ENCODE measurements around the gene ESCO1. TPM values are rescaled to one million over a fixed set of nuclear protein-coding genes. Genes with fewer than 3 reads are reported as not detected.

ESCO1 gene
- total RNA-seq, 1 donor from 2014 or later: 15.0 TPM

GRCh38 chr18:21489919-21490495 is 110.5 kb downstream of the ESCO1 start:
- H3K4me3 ChIP-seq (ENCODE audit: low read depth, low read length): no peak overlapping the region
- FAIRE-seq: no peak

GRCh38 chr18:21489119-21489750 is 111.3 kb downstream of the ESCO1 start:
- FAIRE-seq (no peak), DNase-seq (ENCODE audit: low read depth) (peak; percentile 56)
- H3K4me3 ChIP-seq (ENCODE audit: low read depth, low read length): no peak overlapping the region
- TF ChIP-seq, protein P1, sequence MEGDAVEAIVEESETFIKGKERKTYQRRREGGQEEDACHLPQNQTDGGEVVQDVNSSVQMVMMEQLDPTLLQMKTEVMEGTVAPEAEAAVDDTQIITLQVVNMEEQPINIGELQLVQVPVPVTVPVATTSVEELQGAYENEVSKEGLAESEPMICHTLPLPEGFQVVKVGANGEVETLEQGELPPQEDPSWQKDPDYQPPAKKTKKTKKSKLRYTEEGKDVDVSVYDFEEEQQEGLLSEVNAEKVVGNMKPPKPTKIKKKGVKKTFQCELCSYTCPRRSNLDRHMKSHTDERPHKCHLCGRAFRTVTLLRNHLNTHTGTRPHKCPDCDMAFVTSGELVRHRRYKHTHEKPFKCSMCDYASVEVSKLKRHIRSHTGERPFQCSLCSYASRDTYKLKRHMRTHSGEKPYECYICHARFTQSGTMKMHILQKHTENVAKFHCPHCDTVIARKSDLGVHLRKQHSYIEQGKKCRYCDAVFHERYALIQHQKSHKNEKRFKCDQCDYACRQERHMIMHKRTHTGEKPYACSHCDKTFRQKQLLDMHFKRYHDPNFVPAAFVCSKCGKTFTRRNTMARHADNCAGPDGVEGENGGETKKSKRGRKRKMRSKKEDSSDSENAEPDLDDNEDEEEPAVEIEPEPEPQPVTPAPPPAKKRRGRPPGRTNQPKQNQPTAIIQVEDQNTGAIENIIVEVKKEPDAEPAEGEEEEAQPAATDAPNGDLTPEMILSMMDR (IDR thresholded peaks at IDR 0.05; ENCODE audit: insufficient read depth, low read length, severe bottlenecking): peak; percentile 75
- H3K27me3 ChIP-seq (ENCODE audit: control insufficient read depth, insufficient read depth, low read length): no peaks in the 10 kb centered on the region
- H3K36me3 ChIP-seq (ENCODE audit: control insufficient read depth, insufficient read depth, low read length): no peaks in the 10 kb centered on the region

More at GRCh38 chr18:21489919-21490495, 110.5 kb downstream of the ESCO1 start:
- Histone ChIP-seq H3K36me3 (ENCODE audit: control insufficient read depth, insufficient read depth, low read length) (no peaks in the 10 kb centered on the region), H3K27me3 (ENCODE audit: control insufficient read depth, insufficient read depth, low read length) (no peaks in the 10 kb centered on the region)
- TF ChIP-seq, protein P1 (IDR thresholded peaks at IDR 0.05; ENCODE audit: insufficient read depth, low read length, severe bottlenecking): no peak
- DNase-seq (ENCODE audit: low read depth): no peak

DNA sequence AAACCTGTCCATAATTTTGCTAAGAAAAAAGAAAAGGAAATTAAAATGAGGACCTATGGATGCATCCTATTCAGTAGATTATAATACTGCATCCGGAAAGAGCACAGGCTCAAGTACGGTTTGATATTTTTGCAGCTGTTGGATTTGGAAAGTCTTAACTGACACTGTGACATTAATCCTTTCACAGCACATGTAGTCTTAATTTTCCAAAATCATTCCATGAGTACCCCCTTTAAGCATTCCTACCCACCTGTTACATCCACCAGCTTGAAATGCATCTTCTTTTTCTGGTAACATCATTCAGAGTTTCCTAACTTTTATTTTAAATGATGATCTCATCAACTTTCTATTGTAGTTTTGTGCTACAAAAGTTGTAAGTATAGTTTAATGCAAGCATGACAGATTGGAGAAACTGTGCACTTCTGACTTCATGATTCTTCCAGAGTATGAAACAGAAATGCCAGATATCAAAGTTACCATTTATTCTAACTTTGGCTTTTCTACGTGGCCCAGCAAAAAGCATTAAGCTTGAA is 113.5 kb downstream of the ESCO1 start:
- FAIRE-seq: no peak
- Histone ChIP-seq H3K27me3 (ENCODE audit: control insufficient read depth, insufficient read depth, low read length) (no peaks in the 10 kb centered on the region), H3K36me3 (ENCODE audit: control insufficient read depth, insufficient read depth, low read length) (no peaks in the 10 kb centered on the region), H3K4me3 (ENCODE audit: low read depth, low read length) (no peak overlapping the region)
- TF ChIP-seq, protein P1 (IDR thresholded peaks at IDR 0.05; ENCODE audit: insufficient read depth, low read length, severe bottlenecking): no peak
- no peak for DNase-seq (ENCODE audit: low read depth)

DNA sequence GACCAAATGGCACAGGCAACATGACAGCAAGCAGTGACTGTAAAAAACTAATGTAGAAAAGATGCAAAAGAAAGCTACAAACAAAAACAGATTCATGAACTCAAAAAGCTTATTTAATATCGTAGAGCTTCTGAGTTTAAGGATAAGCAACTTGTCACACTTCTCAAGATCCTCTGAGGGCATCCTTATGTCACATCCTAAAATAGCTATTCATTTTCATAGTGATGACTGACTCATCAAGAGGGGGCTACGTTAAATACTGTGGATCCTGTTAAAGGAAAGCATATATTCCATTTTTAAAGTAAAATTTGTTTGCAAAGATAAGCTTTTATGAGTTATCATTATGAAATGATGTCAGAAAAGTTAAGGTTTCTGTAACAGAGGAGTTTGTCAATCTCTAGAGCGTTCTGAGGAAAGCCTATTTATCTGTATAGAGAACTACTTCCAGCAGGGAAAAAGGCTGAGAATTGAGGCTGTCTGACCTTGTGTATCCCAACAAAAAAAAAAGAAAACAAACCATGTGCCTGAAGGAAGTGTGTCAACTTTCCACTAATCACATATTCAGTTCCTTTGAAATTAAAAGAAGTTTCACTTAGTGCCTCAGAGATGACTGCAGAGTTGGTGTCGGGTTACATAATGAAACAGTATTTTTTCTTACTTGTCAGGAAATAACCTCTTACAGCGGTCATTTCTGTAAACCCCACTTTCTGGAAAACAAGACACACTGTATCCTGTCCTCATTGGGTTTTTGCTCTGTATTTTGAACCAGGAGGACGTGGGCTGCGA is 115.5 kb downstream of the ESCO1 start:
- no peaks in the 10 kb centered on the region for H3K36me3 ChIP-seq (ENCODE audit: control insufficient read depth, insufficient read depth, low read length)
- no peak overlapping the region for H3K4me3 ChIP-seq (ENCODE audit: low read depth, low read length)
- DNase-seq (ENCODE audit: low read depth) (peak; percentile 30), FAIRE-seq (no peak)
- H3K27me3 ChIP-seq (ENCODE audit: control insufficient read depth, insufficient read depth, low read length): no peaks in the 10 kb centered on the region
- TF ChIP-seq, protein P1 (IDR thresholded peaks at IDR 0.05; ENCODE audit: insufficient read depth, low read length, severe bottlenecking): no peak

DNA sequence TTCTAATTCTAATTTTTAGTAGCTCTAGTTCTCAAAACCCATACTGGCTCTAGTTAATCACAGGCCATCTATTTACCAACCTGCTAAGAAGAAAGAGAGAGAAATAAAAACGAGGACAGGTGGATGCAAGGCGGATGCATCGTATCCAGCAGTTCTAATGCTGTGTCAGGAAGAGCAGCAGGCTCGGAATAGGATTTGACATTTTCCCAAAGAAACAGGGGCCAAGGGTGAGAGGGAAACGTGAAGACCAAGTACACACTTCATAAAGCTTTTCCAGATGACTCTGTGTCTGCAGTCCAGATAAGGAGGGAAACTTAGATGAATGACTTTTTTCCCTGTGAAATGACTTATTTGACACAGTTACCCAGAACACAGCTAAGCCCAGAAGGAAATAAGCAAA is 117.5 kb downstream of the ESCO1 start:
- no peak for DNase-seq (ENCODE audit: low read depth)
- no peaks in the 10 kb centered on the region for H3K27me3 ChIP-seq (ENCODE audit: control insufficient read depth, insufficient read depth, low read length)
- no peak overlapping the region for H3K4me3 ChIP-seq (ENCODE audit: low read depth, low read length)
- H3K36me3 ChIP-seq (ENCODE audit: control insufficient read depth, insufficient read depth, low read length): no peaks in the 10 kb centered on the region
- TF ChIP-seq, protein P1 (IDR thresholded peaks at IDR 0.05; ENCODE audit: insufficient read depth, low read length, severe bottlenecking): no peak
- FAIRE-seq: no peak

Measured in bronchial epithelial cell (primary cell).